SK-N-MC (cell line): Measurements from ENCODE around the gene ANKRD22.

Source experiments
- EZH2 ChIP-seq: fragments of 200-600 bp; sonication (generic); IDR thresholded peaks from one replicate; pipeline ENCODE4 v1.6.1; 2017; ENCODE audit warnings: antibody characterized with exemption
- FOXP2 ChIP-seq: optimal IDR thresholded peaks from 2 replicates; pipeline ENCODE3; 2011; ENCODE audit warnings: mild to moderate bottlenecking, moderate library complexity; ENCODE audit not compliant: insufficient read depth; ENCODE audit errors: extremely low read length, control extremely low read depth
- POLR2AphosphoS5 ChIP-seq: IDR thresholded peaks from 2 replicates; pipeline ENCODE4 v1.6.1; 2012; ENCODE audit warnings: mild to moderate bottlenecking, low read depth, low read length, borderline replicate concordance

GRCh38 chr10:88898727-88899126 lies 47.1 kb upstream of the ANKRD22 start:
- TF ChIP-seq EZH2 (no peak), POLR2AphosphoS5 (no peak), FOXP2 (no peak)
